HEK293 (cell line): ENCODE data around the gene NUCB2.

Source experiments
- CTCF ChIA-PET: fragments of 350-600 bp; formaldehyde crosslinking; extraction: SDS; loops from one replicate; lab custom pipeline; 2021; ENCODE audit warnings: antibody characterized with exemption; lab: Yijun Ruan, JAX
- POLR2A ChIA-PET: fragments of 300-600 bp; formaldehyde crosslinking; extraction: SDS; loops from one replicate; lab custom pipeline; 2020; ENCODE audit warnings: antibody characterized with exemption, inconsistent platforms; lab: Yijun Ruan, JAX
- H3K27ac ChIP-seq: fragments of 200-500 bp; sonication (Bioruptor generic); 2 replicates; pipeline ENCODE4 v1.5.1; 2014; ENCODE audit warnings: low read depth, low read length, control low read depth, inconsistent platforms; ENCODE audit errors: extremely low read depth
- H3K36me3 ChIP-seq, 2 experiments: fragments of 200-500 bp in 1 of 2; sonication (Bioruptor generic) in 1 of 2; 1 replicate in 1 of 2; 2 replicates in 1 of 2; pipeline ENCODE4 v1.5.1; 2014 to 2017; ENCODE audit warnings: inconsistent platforms in 2 of 2, low read length in 2 of 2; ENCODE audit not compliant: control insufficient read depth in 2 of 2, insufficient read depth in 1 of 2
- H3K4me1 ChIP-seq: fragments of 200-500 bp; sonication (Bioruptor generic); 2 replicates; pipeline ENCODE4 v1.5.1; 2014; ENCODE audit warnings: mild to moderate bottlenecking, low read length, inconsistent platforms; ENCODE audit not compliant: control insufficient read depth, insufficient read depth
- H3K4me3 ChIP-seq: 2 replicates; pipeline ENCODE4 v1.5.1; 2011; ENCODE audit warnings: low read depth, mild to moderate bottlenecking, control low read depth, low read length, moderate library complexity
- H3K9me3 ChIP-seq: fragments of 200-500 bp; sonication (Bioruptor generic); 2 replicates; pipeline ENCODE4 v1.5.1; 2014; ENCODE audit warnings: low read depth, low read length, inconsistent platforms; ENCODE audit not compliant: control insufficient read depth, insufficient read depth
- CTCF ChIP-seq: fragments of 450-650 bp; formaldehyde crosslinking; IDR thresholded peaks from 2 replicates; pipeline ENCODE4 v1.5.1; 2016; ENCODE audit warnings: missing biosample characterization, missing genetic modification characterization
- EGR2 ChIP-seq: fragments of 450-650 bp; formaldehyde crosslinking; IDR thresholded peaks from 2 replicates; pipeline ENCODE4 v1.5.1; 2016; ENCODE audit warnings: low read depth, missing biosample characterization, missing genetic modification characterization
- FEZF1 ChIP-seq: fragments of 450-650 bp; formaldehyde crosslinking; IDR thresholded peaks from 2 replicates; pipeline ENCODE4 v1.5.1; 2016; ENCODE audit warnings: missing biosample characterization, missing genetic modification characterization
- GLIS1 ChIP-seq: fragments of 450-650 bp; formaldehyde crosslinking; IDR thresholded peaks from 2 replicates; pipeline ENCODE4 v1.5.1; 2016; ENCODE audit warnings: missing biosample characterization, missing genetic modification characterization
- GLIS2 ChIP-seq: fragments of 450-650 bp; formaldehyde crosslinking; IDR thresholded peaks from 2 replicates; pipeline ENCODE4 v1.5.1; 2016; ENCODE audit warnings: missing biosample characterization, missing genetic modification characterization
- HIC1 ChIP-seq: fragments of 450-650 bp; formaldehyde crosslinking; IDR thresholded peaks from 2 replicates; pipeline ENCODE4 v1.5.1; 2016; ENCODE audit warnings: missing biosample characterization, missing genetic modification characterization
- IKZF3 ChIP-seq: fragments of 450-650 bp; IDR thresholded peaks from 2 replicates; pipeline ENCODE4 v1.5.0; 2018; ENCODE audit warnings: missing biosample characterization, mild to moderate bottlenecking, missing genetic modification characterization, moderate library complexity
- KLF1 ChIP-seq: fragments of 450-650 bp; formaldehyde crosslinking; IDR thresholded peaks from 2 replicates; pipeline ENCODE4 v1.5.1; 2016; ENCODE audit warnings: missing biosample characterization, missing genetic modification characterization
- KLF16 ChIP-seq: fragments of 450-650 bp; formaldehyde crosslinking; IDR thresholded peaks from 2 replicates; pipeline ENCODE4 v1.5.1; 2017; ENCODE audit warnings: missing biosample characterization, missing genetic modification characterization
- KLF9 ChIP-seq: fragments of 450-650 bp; formaldehyde crosslinking; IDR thresholded peaks from 2 replicates; pipeline ENCODE4 v1.5.1; 2016; ENCODE audit warnings: missing biosample characterization, missing genetic modification characterization, low read depth
- PATZ1 ChIP-seq: fragments of 450-650 bp; formaldehyde crosslinking; IDR thresholded peaks from 2 replicates; pipeline ENCODE4 v1.5.1; 2016; ENCODE audit warnings: missing biosample characterization, missing genetic modification characterization
- SETDB1 ChIP-seq: IDR thresholded peaks from one replicate; pipeline ENCODE4 v1.6.1; 2017; ENCODE audit warnings: mild to moderate bottlenecking, low read length, moderate library complexity, mixed read lengths; ENCODE audit not compliant: insufficient read length
- SP3 ChIP-seq: fragments of 450-650 bp; formaldehyde crosslinking; IDR thresholded peaks from 2 replicates; pipeline ENCODE4 v1.5.1; 2016; ENCODE audit warnings: missing biosample characterization, missing genetic modification characterization
- TCF7L2 ChIP-seq: IDR thresholded peaks from 2 replicates; pipeline ENCODE4 v1.6.1; 2011; ENCODE audit warnings: low read depth, mild to moderate bottlenecking, inconsistent platforms, low read length, moderate library complexity, borderline replicate concordance
- ZBTB26 ChIP-seq: fragments of 450-650 bp; formaldehyde crosslinking; optimal IDR thresholded peaks from 2 replicates; pipeline ENCODE3; 2016; ENCODE audit warnings: missing biosample characterization, mild to moderate bottlenecking, missing genetic modification characterization
- ZBTB48 ChIP-seq: fragments of 450-650 bp; formaldehyde crosslinking; IDR thresholded peaks from 2 replicates; pipeline ENCODE4 v1.5.1; 2016; ENCODE audit warnings: missing biosample characterization, missing genetic modification characterization
- ZBTB8A ChIP-seq: fragments of 450-650 bp; formaldehyde crosslinking; IDR thresholded peaks from 2 replicates; pipeline ENCODE4 v1.5.1; 2016; ENCODE audit warnings: missing biosample characterization, missing genetic modification characterization
- ZNF10 ChIP-seq: fragments of 450-650 bp; formaldehyde crosslinking; IDR thresholded peaks from 2 replicates; pipeline ENCODE4 v1.5.1; 2017; ENCODE audit warnings: missing biosample characterization, missing genetic modification characterization
- ZNF114 ChIP-seq: fragments of 450-650 bp; formaldehyde crosslinking; IDR thresholded peaks from 2 replicates; pipeline ENCODE4 v1.5.0; 2017; ENCODE audit warnings: missing biosample characterization, missing genetic modification characterization
- ZNF140 ChIP-seq: fragments of 450-650 bp; formaldehyde crosslinking; IDR thresholded peaks from 2 replicates; pipeline ENCODE4 v1.5.1; 2016; ENCODE audit warnings: missing biosample characterization, missing genetic modification characterization
- ZNF175 ChIP-seq: fragments of 450-650 bp; formaldehyde crosslinking; IDR thresholded peaks from 2 replicates; pipeline ENCODE4 v1.5.1; 2016; ENCODE audit warnings: missing biosample characterization, missing genetic modification characterization
- ZNF19 ChIP-seq: fragments of 450-650 bp; formaldehyde crosslinking; IDR thresholded peaks from 2 replicates; pipeline ENCODE4; 2016; ENCODE audit warnings: missing biosample characterization, missing genetic modification characterization, low read depth
- ZNF280C ChIP-seq: fragments of 450-650 bp; formaldehyde crosslinking; IDR thresholded peaks from 2 replicates; pipeline ENCODE4 v1.5.1; 2016; ENCODE audit warnings: missing biosample characterization, missing genetic modification characterization
- ZNF335 ChIP-seq: fragments of 450-650 bp; formaldehyde crosslinking; conservative IDR thresholded peaks from 2 replicates; pipeline ENCODE4 v1.5.1; 2016; ENCODE audit warnings: missing biosample characterization, missing genetic modification characterization
- ZNF555 ChIP-seq: fragments of 450-650 bp; formaldehyde crosslinking; conservative IDR thresholded peaks from 2 replicates; pipeline ENCODE4 v1.5.1; 2017; ENCODE audit warnings: missing biosample characterization, mild to moderate bottlenecking, missing genetic modification characterization, inconsistent platforms
- ZNF768 ChIP-seq: fragments of 450-650 bp; formaldehyde crosslinking; IDR thresholded peaks from 2 replicates; pipeline ENCODE4 v1.5.1; 2018; ENCODE audit warnings: missing biosample characterization, mild to moderate bottlenecking, missing genetic modification characterization
- ZNF830 ChIP-seq: fragments of 450-650 bp; IDR thresholded peaks from 2 replicates; pipeline ENCODE4 v1.5.0; 2018; ENCODE audit warnings: missing biosample characterization, missing genetic modification characterization, low read depth, mild to moderate bottlenecking, moderate library complexity
- ZSCAN30 ChIP-seq: fragments of 450-650 bp; IDR thresholded peaks from 2 replicates; pipeline ENCODE4 v1.5.1; 2018; ENCODE audit warnings: missing biosample characterization, mild to moderate bottlenecking, missing genetic modification characterization, moderate library complexity

Gene NUCB2

GRCh38 chr11:17351510-17352176 lies 75.1 kb downstream of the NUCB2 start, which contains the start of gene NCR3LG1:
Gene NCR3LG1, plus strand, starts transcription at chr11:17351800. Its CDS starts 170 bp downstream, at chr11:17351970.
- H3K4me1 ChIP-seq = no peaks in the 10 kb centered on the region
- H3K27ac ChIP-seq = peak within 1 kb of the TSS; percentile 17; the same call in 1 of the 2 replicates
- no peaks in the 10 kb centered on the region for H3K9me3 ChIP-seq
- ChIA-PET POLR2A (interaction anchor here (0.6 to 0.9 kb wide), 5 partner anchors 37 to 274 kb away, joined by 3 to 8 read pairs (median 3); partner anchors contain the start of genes PIK3C2A and RPS13), CTCF (interaction anchor here (0.6 to 0.7 kb wide), 2 partner anchors 196 to 469 kb away, joined by 3 read pairs; no protein-coding TSS in a partner anchor)
- peak within 1 kb of the TSS; percentile 59 for H3K4me3 ChIP-seq
- peaks cover 0 to 3% of the 10 kb centered on the region in 2 experiments; a peak in 1 of 3 replicates for H3K36me3 ChIP-seq
- TF ChIP-seq ZNF114 (tag by site-specific recombination) (no peak), PATZ1 (peak; percentile 88), ZBTB8A (tag by site-specific recombination) (peak; percentile 90), ZNF175 (tag by site-specific recombination) (no peak), CTCF (peak; percentile 25; the same call in 1 of the 2 replicates), ZNF19 (no peak), TCF7L2 (no peak), IKZF3 (tag by site-specific recombination) (peak; percentile 80), ZBTB48 (tag by site-specific recombination) (no peak), ZNF140 (tag by site-specific recombination) (no peak), EGR2 (peak; percentile 88), SP3 (tag by site-specific recombination) (peak; percentile 54), ZNF768 (tag by site-specific recombination) (no peak), GLIS2 (tag by site-specific recombination) (peak; percentile 55; the same call in 1 of the 2 replicates), FEZF1 (tag by site-specific recombination) (no peak), ZBTB26 (peak; percentile 89), ZNF335 (peak; percentile 77), KLF16 (tag by site-specific recombination) (peak; percentile 63; the same call in 1 of the 2 replicates), ZNF10 (tag by site-specific recombination) (0 out of 2 replicates have a peak, but pooled peaks have one; percentile 21), GLIS1 (tag by site-specific recombination) (no peak), SETDB1 (peak; percentile 9), KLF1 (peak; percentile 80), KLF9 (tag by site-specific recombination) (peak; percentile 36; the same call in 1 of the 2 replicates), HIC1 (tag by site-specific recombination) (peak; percentile 35; the same call in 1 of the 2 replicates), ZSCAN30 (0 out of 2 replicates have a peak, but pooled peaks have one; percentile 23), ZNF830 (tag by site-specific recombination) (no peak), ZNF555 (tag by site-specific recombination) (no peak), ZNF280C (tag by site-specific recombination) (no peak)
